ENCODE measurements around the gene RNASEL. TPM values are rescaled to one million over a fixed set of nuclear protein-coding genes. Genes with fewer than 3 reads are reported as not detected.

Gene RNASEL
- total RNA-seq, 1 donor from 2014 or later, result 5.0 TPM

Other genes starting within 250 kb of the RNASEL start
- 89.6 and 101 TPM in 2 replicates for gene GLUL, start 197.5 kb downstream of the RNASEL start, total RNA-seq
- not detected in 2 replicates for gene TEDDM1, start 188.6 kb downstream of the RNASEL start, total RNA-seq
- not detected in 2 replicates for gene RGSL1, start 139.1 kb downstream of the RNASEL start, total RNA-seq
- 138 and 143 TPM in 2 replicates for gene RGS16, start 15.1 kb upstream of the RNASEL start, total RNA-seq
- not detected in 2 replicates for gene RGS8, start 95.3 kb upstream of the RNASEL start, total RNA-seq
- 6.4 and 6.9 TPM in 2 replicates for gene NPL, start 200.5 kb upstream of the RNASEL start, total RNA-seq